ENCODE data around the gene PDIA6. TPM values are rescaled to one million over a fixed set of nuclear protein-coding genes. Genes with fewer than 3 reads are reported as not detected.

PDIA6 gene
- total RNA-seq, 6 experiments from 2014 or later = 336 to 356 (median 351) TPM

GRCh38 chr2:10828346-10828745 lies 15.8 kb upstream of the PDIA6 start:
- no peak for DNase-seq
- H3K27me3 Mint-ChIP-seq (ENCODE audit: insufficient read depth) = peaks cover 48% of the 10 kb centered on the region
- no peak overlapping the region for H3K27ac Mint-ChIP-seq
- no peak overlapping the region for H3K4me3 Mint-ChIP-seq
- TF ChIP-seq CTCF (IDR thresholded peaks at IDR 0.05) = no peak
- H3K36me3 Mint-ChIP-seq (ENCODE audit: low read depth) = no peaks in the 10 kb centered on the region
- H3K9me3 Mint-ChIP-seq = no peaks in the 10 kb centered on the region
- no peaks in the 10 kb centered on the region; the same call in 1 of the 2 replicates for H3K4me1 Mint-ChIP-seq (ENCODE audit: low read depth)

- Mint-ChIP-seq H3K27ac (no peak overlapping the region), H3K36me3 (ENCODE audit: low read depth) (no peaks in the 10 kb centered on the region), H3K27me3 (ENCODE audit: insufficient read depth) (peaks cover 56% of the 10 kb centered on the region), H3K4me3 (no peak overlapping the region), H3K9me3 (no peaks in the 10 kb centered on the region), H3K4me1 (ENCODE audit: low read depth) (no peaks in the 10 kb centered on the region)
- no peak for DNase-seq
- TF ChIP-seq CTCF (IDR thresholded peaks at IDR 0.05) = no peak
Measured at GRCh38 chr2:10826625-10827024, 14.0 kb upstream of the PDIA6 start.

GRCh38 chr2:10826026-10826425 lies 13.4 kb upstream of the PDIA6 start:
- no peaks in the 10 kb centered on the region for H3K4me1 Mint-ChIP-seq (ENCODE audit: low read depth)
- no peak overlapping the region for H3K27ac Mint-ChIP-seq
- H3K4me3 Mint-ChIP-seq = no peak overlapping the region
- no peak for DNase-seq
- H3K9me3 Mint-ChIP-seq = no peaks in the 10 kb centered on the region
- H3K36me3 Mint-ChIP-seq (ENCODE audit: low read depth) = no peaks in the 10 kb centered on the region
- peaks cover 50% of the 10 kb centered on the region for H3K27me3 Mint-ChIP-seq (ENCODE audit: insufficient read depth)
- TF ChIP-seq CTCF (IDR thresholded peaks at IDR 0.05) = no peak

- H3K36me3 Mint-ChIP-seq (ENCODE audit: low read depth) = no peaks in the 10 kb centered on the region
- H3K27me3 Mint-ChIP-seq (ENCODE audit: insufficient read depth) = peaks cover 58% of the 10 kb centered on the region
- H3K27ac Mint-ChIP-seq = no peak overlapping the region
- no peaks in the 10 kb centered on the region for H3K9me3 Mint-ChIP-seq
- DNase-seq = no peak
- no peaks in the 10 kb centered on the region for H3K4me1 Mint-ChIP-seq (ENCODE audit: low read depth)
- no peak overlapping the region for H3K4me3 Mint-ChIP-seq
- TF ChIP-seq CTCF (IDR thresholded peaks at IDR 0.05) = no peak
Measured at GRCh38 chr2:10824191-10824590, 11.6 kb upstream of the PDIA6 start.

- H3K4me3 Mint-ChIP-seq = no peak overlapping the region
- no peak overlapping the region for H3K27ac Mint-ChIP-seq
- no peaks in the 10 kb centered on the region for H3K9me3 Mint-ChIP-seq
- DNase-seq = no peak
- H3K27me3 Mint-ChIP-seq (ENCODE audit: insufficient read depth) = peaks cover 53% of the 10 kb centered on the region
- no peaks in the 10 kb centered on the region for H3K36me3 Mint-ChIP-seq (ENCODE audit: low read depth)
- TF ChIP-seq CTCF (IDR thresholded peaks at IDR 0.05) = no peak
- H3K4me1 Mint-ChIP-seq (ENCODE audit: low read depth) = no peaks in the 10 kb centered on the region
Measured at GRCh38 chr2:10820978-10821695, 8.6 kb upstream of the PDIA6 start.
